ENCODE measurements around the gene HERC4.
"Not testable (repeated sequence)": the region's sequence is repeated elsewhere in the genome, so short reads cannot be mapped to it uniquely, and the experiment has no call there.

The HERC4 gene

GRCh38 chr10:68088740-68089139, 13.7 kb upstream of the HERC4 start:
- DNase-seq (ENCODE audit: low read depth in 2 of 2) = no peak

DNA sequence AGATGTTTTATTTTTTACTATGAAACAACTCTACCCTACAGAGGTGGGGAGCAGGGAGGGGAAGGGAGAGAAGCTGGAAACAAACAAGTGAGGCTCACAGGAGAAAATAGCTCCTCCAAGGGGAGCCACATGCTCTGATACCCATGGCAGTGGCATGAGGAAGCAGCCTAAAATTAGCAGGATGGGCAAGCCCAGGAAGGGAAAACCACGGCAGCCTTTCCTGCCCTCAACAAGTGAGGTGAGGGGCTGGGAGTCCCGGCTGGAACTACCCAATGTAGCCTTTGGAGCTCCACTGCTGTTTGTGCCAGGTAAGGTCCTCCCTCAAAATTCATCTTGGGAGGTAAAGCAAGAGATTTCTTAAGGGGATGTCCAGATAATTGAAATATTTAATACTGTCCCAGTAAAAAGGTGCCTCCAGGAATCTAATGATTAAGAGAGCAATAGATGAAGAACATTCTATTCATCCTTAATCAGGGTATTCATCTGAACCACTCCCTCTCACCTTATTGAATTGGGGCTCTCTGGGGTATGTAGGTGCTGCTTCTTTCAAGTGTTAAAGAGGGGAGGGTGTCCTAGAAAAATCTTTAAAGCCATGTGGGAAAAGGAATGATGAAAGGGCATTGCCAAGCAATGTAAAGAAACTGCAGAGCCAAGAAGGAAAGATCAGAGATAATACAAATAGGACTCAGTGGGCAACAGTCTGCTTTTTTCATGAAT, 12.8 kb upstream of the HERC4 start:
- DNase-seq (ENCODE audit: low read depth in 2 of 2) = no peak

GRCh38 chr10:68086910-68087684, 12.0 kb upstream of the HERC4 start:
- no peak for DNase-seq (ENCODE audit: low read depth in 2 of 2)

- DNase-seq (ENCODE audit: low read depth in 2 of 2) = no peak
These were observed 10.9 kb upstream of the HERC4 start for GRCh38 chr10:68086011-68086410.

GRCh38 chr10:68084469-68084868, 9.4 kb upstream of the HERC4 start:
- DNase-seq (ENCODE audit: low read depth in 2 of 2) = no peak

DNA sequence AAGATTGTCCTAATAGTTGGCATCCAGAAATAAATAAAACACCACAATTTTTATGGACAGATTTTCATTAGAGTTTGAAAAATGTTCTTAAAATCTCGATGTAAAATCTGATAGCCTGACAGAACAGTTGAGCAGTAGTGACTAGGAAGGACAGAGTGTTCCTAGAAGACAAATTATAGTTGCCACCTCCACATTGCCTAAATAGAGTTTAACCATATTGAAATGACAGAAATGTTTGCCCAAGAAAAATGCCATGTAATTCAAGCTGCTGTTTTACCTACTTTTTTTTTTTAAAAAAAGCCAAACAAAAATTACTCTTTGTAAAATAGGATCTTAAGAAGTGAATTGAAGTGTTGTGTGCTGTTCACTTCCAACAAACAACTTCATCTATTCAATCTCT, 8.9 kb upstream of the HERC4 start:
- DNase-seq (ENCODE audit: low read depth in 2 of 2) = no peak

GRCh38 chr10:68082872-68083271, 7.8 kb upstream of the HERC4 start:
- no peak for DNase-seq (ENCODE audit: low read depth in 2 of 2)

DNA sequence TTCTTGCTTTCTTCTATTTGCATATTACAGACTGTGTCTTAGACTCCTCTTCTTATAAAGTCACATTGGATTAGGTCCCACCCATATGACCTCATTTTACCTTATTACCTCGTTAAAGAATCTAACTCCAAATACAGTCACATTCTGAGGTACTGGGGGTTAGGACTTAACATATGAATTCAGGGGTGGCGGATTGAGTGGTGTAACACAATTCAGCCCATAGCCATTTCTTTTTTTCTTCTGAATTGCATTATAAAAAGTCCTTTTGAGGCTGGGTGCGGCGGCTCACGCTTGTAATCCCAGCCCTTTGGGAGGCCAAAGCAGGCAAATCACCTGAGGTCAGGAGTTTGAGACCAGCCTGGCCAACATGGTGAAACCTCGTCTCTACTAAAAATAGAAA, 6.8 kb upstream of the HERC4 start:
- no peak for DNase-seq (ENCODE audit: low read depth in 2 of 2)

GRCh38 chr10:68080853-68081431, 5.9 kb upstream of the HERC4 start:
- no peak for DNase-seq (ENCODE audit: low read depth in 2 of 2)

DNA sequence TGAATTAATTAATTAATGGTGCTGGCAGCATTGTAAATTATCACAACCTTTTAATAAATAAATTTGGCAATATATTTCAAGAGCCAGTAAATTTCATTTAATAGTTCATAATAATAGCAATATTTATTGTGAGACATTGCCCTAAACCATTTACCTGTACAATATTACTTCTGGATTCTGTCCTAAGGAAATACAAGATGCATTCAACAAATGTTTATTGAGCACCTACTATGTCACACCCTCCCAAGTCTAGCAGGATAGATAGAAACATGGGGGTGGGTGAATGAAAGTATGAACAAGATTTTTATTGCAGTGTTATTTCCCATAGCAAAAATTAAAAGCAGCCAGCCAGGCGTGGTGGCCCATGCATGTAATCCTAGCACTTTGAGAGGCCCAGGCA, 4.4 kb upstream of the HERC4 start:
- no peak for DNase-seq (ENCODE audit: low read depth in 2 of 2)

- DNase-seq (ENCODE audit: low read depth in 2 of 2) = no peak
These were observed 1.9 kb upstream of the HERC4 start for GRCh38 chr10:68077026-68077425.

- DNase-seq (ENCODE audit: low read depth in 2 of 2) = not testable (repeated sequence)
These were observed 998 bp upstream of the HERC4 start for GRCh38 chr10:68076081-68076480.

DNA sequence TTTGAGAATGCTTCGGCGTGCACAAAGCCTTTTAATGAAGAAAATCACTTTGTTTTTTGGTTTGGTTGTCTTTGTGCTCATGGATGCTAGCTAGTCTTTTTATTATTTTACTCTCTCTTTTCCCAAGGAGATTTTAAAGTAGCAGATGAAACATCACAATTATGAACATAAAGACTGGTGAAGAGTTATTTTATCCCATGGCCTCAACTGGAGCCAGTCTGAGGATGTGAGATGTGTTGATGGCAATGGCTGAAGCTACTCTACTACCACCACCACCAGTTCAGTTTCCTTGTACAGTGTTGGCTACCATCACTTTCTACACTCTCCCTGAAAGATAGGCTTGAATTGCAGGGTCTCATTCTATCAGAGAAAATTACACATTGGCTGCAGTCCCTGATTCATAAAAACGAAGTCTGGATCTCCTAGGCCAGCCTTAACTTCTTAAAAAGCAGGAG, 494 bp upstream of the HERC4 start:
- no peak for DNase-seq (ENCODE audit: low read depth in 2 of 2)

DNA sequence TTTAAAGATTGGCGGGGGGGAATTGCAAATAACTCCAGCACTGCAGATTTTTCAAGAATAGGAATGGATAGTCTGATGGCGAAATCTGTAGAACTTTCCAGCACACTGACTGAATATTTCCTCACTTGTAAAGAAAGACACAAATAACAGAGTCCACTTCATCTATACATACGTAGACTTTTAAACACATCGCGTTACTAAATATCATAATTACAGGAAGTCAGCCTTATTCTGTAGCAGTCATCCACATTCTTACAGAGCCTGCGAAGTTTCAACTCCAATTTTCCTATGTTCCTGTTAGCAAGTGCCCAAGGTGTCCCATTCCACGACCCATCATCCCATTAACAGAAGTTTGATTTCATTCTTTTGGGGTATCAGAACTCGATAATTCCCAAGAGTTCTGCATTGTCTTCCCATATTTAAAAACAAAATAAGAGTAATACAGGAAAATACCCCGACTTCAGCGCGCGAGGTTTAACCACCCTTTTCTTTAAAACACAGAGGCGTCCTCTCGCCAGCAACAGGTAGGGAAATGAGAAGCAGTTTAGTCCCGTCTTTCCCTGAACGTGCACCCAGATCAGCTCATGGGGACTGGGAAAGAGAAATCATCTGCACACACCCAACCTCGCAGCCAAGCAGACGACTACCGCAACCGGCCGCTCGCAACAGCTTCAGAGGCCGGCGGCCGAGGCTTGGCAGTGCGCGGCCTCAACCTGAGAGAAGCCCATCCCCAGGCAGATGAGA, 880 bp downstream of the HERC4 start:
- DNase-seq (ENCODE audit: low read depth in 2 of 2) = no peak

DNA sequence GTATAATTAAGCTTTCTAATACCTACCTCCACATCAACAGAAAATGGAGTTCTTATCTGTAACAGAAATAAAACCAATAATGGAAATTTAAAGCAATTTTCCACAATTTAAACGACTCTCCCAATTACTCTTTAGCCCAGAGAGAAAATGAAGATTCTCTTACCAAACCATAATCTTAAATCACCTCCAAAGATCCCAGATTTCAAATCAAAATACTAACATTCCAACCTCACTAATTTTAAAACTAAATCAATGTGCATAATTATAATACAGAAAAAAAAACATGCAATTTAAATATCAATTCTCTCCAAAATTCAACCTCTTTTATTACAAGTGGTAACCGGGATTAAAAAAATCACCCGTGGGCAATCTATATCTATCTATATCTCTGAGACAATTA, 1.5 kb downstream of the HERC4 start:
- DNase-seq (ENCODE audit: low read depth in 2 of 2) = no peak

DNA sequence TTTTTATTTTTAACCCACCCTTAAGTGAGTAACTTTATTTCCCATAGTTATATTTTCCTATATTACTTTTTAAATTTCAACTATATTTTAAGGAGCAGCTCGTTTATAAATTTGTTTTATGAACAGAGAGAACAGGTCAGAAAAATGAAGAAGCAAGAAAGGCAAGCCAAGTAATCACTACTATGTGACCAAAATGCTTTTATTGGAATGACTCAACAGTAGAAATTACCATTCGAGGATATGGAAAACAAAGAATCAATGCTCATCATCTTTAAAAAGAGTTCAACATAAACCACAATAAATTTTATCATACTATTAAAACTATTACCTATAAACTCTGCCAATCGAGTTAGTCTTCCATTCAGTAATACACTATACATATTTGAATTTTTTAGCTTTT, 7.6 kb downstream of the HERC4 start:
- no peak for DNase-seq (ENCODE audit: low read depth in 2 of 2)

DNA sequence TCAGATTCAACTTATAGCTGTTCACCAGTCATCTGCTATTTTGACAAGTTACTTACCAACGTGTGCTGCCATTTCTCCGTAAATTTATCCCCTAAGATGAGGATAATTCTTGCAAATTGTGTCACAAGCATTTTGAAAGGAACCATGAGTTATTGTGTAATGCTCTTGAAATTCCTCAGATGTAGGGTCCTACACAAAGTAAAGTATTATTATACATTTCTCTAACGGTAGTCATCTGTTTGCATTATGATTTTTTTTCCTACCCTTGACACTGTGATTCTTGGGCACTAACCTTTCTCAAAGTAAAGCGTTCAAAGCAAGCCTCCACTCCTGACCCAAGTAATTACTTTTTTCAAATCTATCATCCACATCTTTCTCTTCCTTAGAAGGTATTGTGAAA, 8.1 kb downstream of the HERC4 start:
- no peak for DNase-seq (ENCODE audit: low read depth in 2 of 2)

- DNase-seq (ENCODE audit: low read depth in 2 of 2) = no peak
These were observed 21.5 kb downstream of the HERC4 start for GRCh38 chr10:68053553-68053952.

DNA sequence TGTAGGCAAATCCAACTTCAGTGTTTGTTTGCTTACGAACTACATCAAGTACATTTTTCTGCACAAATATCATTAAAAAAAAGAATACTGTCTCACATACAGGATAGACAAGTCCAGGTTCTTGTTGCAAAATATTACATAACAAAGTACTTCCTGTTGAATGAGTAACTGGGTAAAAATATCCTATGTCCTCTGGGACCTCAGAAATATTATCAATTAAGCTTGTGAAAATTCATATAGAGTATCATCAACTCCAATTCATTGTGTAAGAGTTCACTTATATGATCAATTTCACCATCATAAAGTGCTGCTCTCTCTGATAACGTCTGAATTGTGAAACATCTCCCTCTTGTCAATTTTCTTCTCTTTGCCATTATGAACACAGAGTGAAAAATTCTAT, 22.6 kb downstream of the HERC4 start:
- no peak for DNase-seq (ENCODE audit: low read depth in 2 of 2)

GRCh38 chr10:68049289-68050078, 25.6 kb downstream of the HERC4 start:
- DNase-seq (ENCODE audit: low read depth in 2 of 2) = no peak

- DNase-seq (ENCODE audit: low read depth in 2 of 2) = no peak
These were observed 27.3 kb downstream of the HERC4 start for GRCh38 chr10:68047554-68048327.
